Endothelial cell of umbilical vein (primary cell): ENCODE data around the gene C12orf43. TPM values are rescaled to one million over a fixed set of nuclear protein-coding genes. Genes with fewer than 3 reads are reported as not detected.

Experiments used
- BruUV-seq: library from RNA; stranded (reverse); fragments of 400-500 nt; replicated peaks from 2 replicates; lab custom pipeline; 2021; lab: Mats Ljungman, UMichigan
- CTCF ChIA-PET: fragments of 300-600, 350-600 bp; sonication (Branson Sonifier 250); formaldehyde crosslinking; loops from one replicate; lab custom pipeline; 2021; ENCODE audit warnings: antibody characterized with exemption, inconsistent platforms; lab: Charles Lee
- POLR2A ChIA-PET: fragments of 300-600, 350-600 bp; sonication (Branson Sonifier 250); formaldehyde crosslinking; loops from one replicate; lab custom pipeline; 2021; ENCODE audit warnings: antibody characterized with exemption, inconsistent platforms; lab: Charles Lee
- DNase-seq: peaks from one replicate; pipeline ENCODE4 v3.0.0-alpha.2; 2011; ENCODE audit warnings: low read depth, low spot score
- FAIRE-seq: peaks from 2 replicates; lab custom pipeline; 2011; peaks lifted over from hg19 to GRCh38; lab: Jason Lieb, UNC
- H2AFZ ChIP-seq: 2 replicates; pipeline ENCODE4 v1.6.0; 2012; ENCODE audit warnings: low read depth, low read length, control low read depth, inconsistent platforms
- H3K27ac ChIP-seq: 2 replicates; pipeline ENCODE4 v1.5.1; 2011; ENCODE audit warnings: low read depth, mild to moderate bottlenecking, control low read depth, low read length, moderate library complexity; ENCODE audit not compliant: insufficient read depth
- H3K27me3 ChIP-seq, 2 experiments: 2 replicates each; pipeline versions ENCODE4 v1.6.0 to v1.6.1; 2011; ENCODE audit warnings: low read length in 2 of 2, mixed read lengths in 1 of 2; ENCODE audit not compliant: control insufficient read depth in 2 of 2, insufficient read depth in 2 of 2
- H3K36me3 ChIP-seq, 2 experiments: 2 replicates in 1 of 2; 3 replicates in 1 of 2; pipeline ENCODE4 v1.5.1; 2011; ENCODE audit warnings: low read length in 2 of 2, mild to moderate bottlenecking in 1 of 2, moderate library complexity in 1 of 2; ENCODE audit not compliant: control insufficient read depth in 2 of 2, insufficient read depth in 2 of 2; ENCODE audit errors: extremely low read depth in 1 of 2
- H3K4me1 ChIP-seq: 3 replicates; pipeline ENCODE4 v1.5.1; 2011; ENCODE audit warnings: mild to moderate bottlenecking, low read length; ENCODE audit not compliant: control insufficient read depth, insufficient read depth; ENCODE audit errors: extremely low read depth
- H3K4me2 ChIP-seq: 2 replicates; pipeline ENCODE4 v1.6.1; 2011; ENCODE audit warnings: low read length, control low read depth, mixed read lengths; ENCODE audit not compliant: insufficient read depth
- H3K4me3 ChIP-seq, 3 experiments: fragments of 200-600 bp in 1 of 3; sonication (generic), shearing (Covaris generic) in 1 of 3; replicated peaks in 1 of 3; 2 replicates each; pipeline ENCODE4 v1.5.1; 2011 to 2016; ENCODE audit warnings: control low read depth in 3 of 3, low read length in 3 of 3, mild to moderate bottlenecking in 2 of 3, inconsistent platforms in 1 of 3, low read depth in 1 of 3, moderate library complexity in 1 of 3; ENCODE audit not compliant: insufficient read depth in 1 of 3
- H3K79me2 ChIP-seq: 2 replicates; pipeline ENCODE4 v1.6.0; 2012; ENCODE audit warnings: low read length, inconsistent platforms; ENCODE audit not compliant: control insufficient read depth, insufficient read depth
- H3K9ac ChIP-seq: replicated peaks from 2 replicates; pipeline ENCODE3; 2011; ENCODE audit warnings: low read length, control low read depth; ENCODE audit not compliant: insufficient read depth; ENCODE audit errors: extremely low read depth
- H3K9me1 ChIP-seq: replicated peaks from 3 replicates; pipeline ENCODE4 v1.6.0; 2011; ENCODE audit warnings: mild to moderate bottlenecking, low read length; ENCODE audit not compliant: control insufficient read depth, insufficient read depth; ENCODE audit errors: extremely low read depth
- H3K9me3 ChIP-seq: replicated peaks from 2 replicates; pipeline ENCODE4 v1.5.1; 2012; ENCODE audit warnings: low read length, inconsistent platforms; ENCODE audit not compliant: control insufficient read depth, insufficient read depth
- H4K20me1 ChIP-seq: replicated peaks from 2 replicates; pipeline ENCODE3; 2011; ENCODE audit warnings: mild to moderate bottlenecking, low read length; ENCODE audit not compliant: control insufficient read depth, insufficient read depth; ENCODE audit errors: extremely low read depth
- EZH2 ChIP-seq: IDR thresholded peaks from 2 replicates; pipeline ENCODE4 v1.6.1; 2012; ENCODE audit warnings: borderline replicate concordance, low read depth, mild to moderate bottlenecking, moderate library complexity, low read length, inconsistent platforms; ENCODE audit not compliant: severe bottlenecking
- FOS ChIP-seq: IDR thresholded peaks from 2 replicates; pipeline ENCODE4 v1.6.1; 2011; ENCODE audit warnings: mild to moderate bottlenecking, low read length, moderate library complexity, borderline replicate concordance; ENCODE audit not compliant: insufficient read depth
- GATA2 ChIP-seq: IDR thresholded peaks from 2 replicates; pipeline ENCODE4 v1.7.0; 2011; ENCODE audit warnings: low read depth, mild to moderate bottlenecking, moderate library complexity, mixed read lengths, low read length; ENCODE audit not compliant: insufficient read length, insufficient read depth
- MYC ChIP-seq: IDR thresholded peaks from one replicate; pipeline ENCODE4 v1.6.1; 2011; ENCODE audit warnings: mild to moderate bottlenecking, low read depth, low read length
- POLR2A ChIP-seq: IDR thresholded peaks from 2 replicates; pipeline ENCODE4 v1.6.1; 2012; ENCODE audit warnings: low read depth, mild to moderate bottlenecking, control low read depth, low read length
- POLR2AphosphoS5 ChIP-seq: IDR thresholded peaks from 2 replicates; pipeline ENCODE4 v1.6.1; 2012; ENCODE audit warnings: low read depth, mild to moderate bottlenecking, control low read depth, low read length, moderate library complexity; ENCODE audit not compliant: insufficient read depth
- dilution Hi-C: fragments of 300-500 bp; cut with MboI; formaldehyde crosslinking; loops from one replicate; pipeline ENCODE4 v1.15.0; 2019; ENCODE audit warnings: low sequenced_read_pairs; ENCODE audit not compliant: extremely low pct_ligation_motif_present
- intact Hi-C: fragments of 100-400 bp; cut with micrococcal nuclease; formaldehyde crosslinking; loops from one replicate; pipeline ENCODE4 v1.10.0; 2022
- polyA plus RNA-seq, 4 experiments: library from polyadenylated mRNA; depleted of rRNA in 3 of 4; stranded (reverse) in 3 of 4; unstranded in 1 of 4; fragments of >200 nt; gene quantifications; 2 replicates each; pipeline versions ENCODE4 v1.2.1 to v1.2.3, GENCODE V29; 2011 to 2012; ENCODE audit warnings: missing spikeins in 1 of 4
- total RNA-seq: library from RNA; stranded (reverse); gene quantifications from 2 replicates; pipeline ENCODE4 v1.2.3, GENCODE V29; 2021
- TF ChIP-seq, protein P1 (sequence below), 2 donors: IDR thresholded peaks; 1 replicate in 1 of 2; 2 replicates in 1 of 2; pipeline ENCODE4 v1.5.1; 2011; ENCODE audit warnings: low read length in 2 of 2, mild to moderate bottlenecking in 2 of 2, moderate library complexity in 2 of 2, control low read depth in 1 of 2, inconsistent platforms in 1 of 2, low read depth in 1 of 2; ENCODE audit not compliant: insufficient read depth in 1 of 2; ENCODE audit errors: extremely low read depth in 1 of 2
- TF ChIP-seq, protein P2 (sequence below): IDR thresholded peaks from 2 replicates; pipeline ENCODE4 v1.6.1; 2011; ENCODE audit not compliant: insufficient read depth, insufficient read length

Gene C12orf43
- total and polyA plus RNA-seq, 2 donors (not counting 3 experiments of a cell fraction or from before 2014, with no cell fraction given): 12.3 to 24.7 TPM

DNA sequence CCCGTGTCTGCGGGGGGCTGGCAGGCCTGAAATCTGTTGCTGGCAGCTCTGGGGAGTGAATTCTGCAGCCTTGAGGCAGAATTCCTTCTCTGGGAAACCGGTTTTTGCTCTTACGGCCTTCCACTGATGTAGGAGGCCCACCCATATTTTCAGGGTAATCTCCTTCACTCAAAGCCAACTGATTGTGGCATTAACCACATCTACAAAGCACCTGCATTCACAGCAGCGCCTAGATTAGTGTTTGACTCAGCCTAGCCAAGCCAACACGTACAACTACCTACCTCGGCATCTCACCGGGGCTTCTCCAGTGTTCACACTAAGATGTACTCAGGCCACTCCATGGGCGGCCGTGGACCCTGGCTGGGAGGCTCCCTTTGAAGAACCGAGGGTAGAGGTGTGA, 15.8 kb downstream of the C12orf43 start:
- Histone ChIP-seq H3K27me3 (no peaks in the 10 kb centered on the region), H3K9me3 (no peaks in the 10 kb centered on the region), H3K9me1 (no peaks in the 10 kb centered on the region), H3K4me2 (no peak overlapping the region), H2AFZ (no peak overlapping the region), H3K4me3 (no peak overlapping the region), H3K9ac (no peak overlapping the region), H3K79me2 (no peaks in the 10 kb centered on the region), H3K4me1 (no peaks in the 10 kb centered on the region), H3K36me3 (peaks cover 3 to 15% of the 10 kb centered on the region in 2 experiments), H3K27ac (no peak overlapping the region), H4K20me1 (no peaks in the 10 kb centered on the region)
- FAIRE-seq: no peak
- ChIA-PET CTCF (interaction anchor here (1.2 kb wide), 1 partner anchor 59 kb away, joined by 5 read pairs; no protein-coding TSS in a partner anchor), POLR2A (no interaction called here)
- BruUV-seq: no TSS peak
- intact Hi-C loops (no loop called here), dilution Hi-C loops (no loop called here)
- TF ChIP-seq MYC (no peak), POLR2A (no peak), FOS (no peak)
- no peak for DNase-seq

DNA sequence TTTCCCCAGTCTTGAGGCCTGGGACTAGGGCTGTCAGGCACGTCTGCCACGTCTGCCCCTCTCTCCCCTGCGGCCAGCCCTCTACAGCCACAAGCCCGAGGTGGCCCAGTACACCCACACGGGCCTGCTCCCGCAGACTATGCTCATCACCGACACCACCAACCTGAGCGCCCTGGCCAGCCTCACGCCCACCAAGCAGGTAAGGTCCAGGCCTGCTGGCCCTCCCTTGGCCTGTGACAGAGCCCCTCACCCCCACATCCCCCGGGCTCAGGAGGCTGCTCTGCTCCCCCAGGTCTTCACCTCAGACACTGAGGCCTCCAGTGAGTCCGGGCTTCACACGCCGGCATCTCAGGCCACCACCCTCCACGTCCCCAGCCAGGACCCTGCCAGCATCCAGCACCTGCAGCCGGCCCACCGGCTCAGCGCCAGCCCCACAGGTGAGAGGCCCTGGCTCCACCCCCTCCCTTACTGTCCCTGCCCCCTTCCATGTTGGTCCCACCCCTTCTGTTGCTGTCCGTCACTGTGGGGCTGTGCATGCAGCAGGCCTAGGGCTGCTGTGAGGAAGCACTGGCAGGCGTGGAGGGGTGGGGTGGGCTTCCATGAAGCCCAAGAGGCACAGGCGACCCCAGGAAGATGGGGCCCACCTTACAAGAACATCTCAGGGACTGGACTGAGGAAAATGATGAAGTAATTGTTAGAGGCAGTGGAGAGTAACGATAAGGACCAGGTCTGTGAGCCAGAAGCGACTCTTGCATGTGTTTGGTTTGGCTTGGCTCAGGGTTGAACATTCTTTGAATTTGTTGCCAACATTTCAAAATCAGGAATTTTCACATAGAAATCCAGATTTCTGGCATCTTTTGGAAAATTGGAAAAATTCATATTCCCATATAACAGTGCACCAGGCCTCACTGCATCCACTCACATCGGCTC, 16.8 kb downstream of the C12orf43 start:
- ChIA-PET POLR2A (no interaction called here), CTCF (no interaction called here)
- TF ChIP-seq, protein P1, sequence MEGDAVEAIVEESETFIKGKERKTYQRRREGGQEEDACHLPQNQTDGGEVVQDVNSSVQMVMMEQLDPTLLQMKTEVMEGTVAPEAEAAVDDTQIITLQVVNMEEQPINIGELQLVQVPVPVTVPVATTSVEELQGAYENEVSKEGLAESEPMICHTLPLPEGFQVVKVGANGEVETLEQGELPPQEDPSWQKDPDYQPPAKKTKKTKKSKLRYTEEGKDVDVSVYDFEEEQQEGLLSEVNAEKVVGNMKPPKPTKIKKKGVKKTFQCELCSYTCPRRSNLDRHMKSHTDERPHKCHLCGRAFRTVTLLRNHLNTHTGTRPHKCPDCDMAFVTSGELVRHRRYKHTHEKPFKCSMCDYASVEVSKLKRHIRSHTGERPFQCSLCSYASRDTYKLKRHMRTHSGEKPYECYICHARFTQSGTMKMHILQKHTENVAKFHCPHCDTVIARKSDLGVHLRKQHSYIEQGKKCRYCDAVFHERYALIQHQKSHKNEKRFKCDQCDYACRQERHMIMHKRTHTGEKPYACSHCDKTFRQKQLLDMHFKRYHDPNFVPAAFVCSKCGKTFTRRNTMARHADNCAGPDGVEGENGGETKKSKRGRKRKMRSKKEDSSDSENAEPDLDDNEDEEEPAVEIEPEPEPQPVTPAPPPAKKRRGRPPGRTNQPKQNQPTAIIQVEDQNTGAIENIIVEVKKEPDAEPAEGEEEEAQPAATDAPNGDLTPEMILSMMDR (IDR thresholded peaks at IDR 0.05; ENCODE audit: extremely low read depth in 1 of 2, insufficient read depth in 1 of 2, low read depth in 1 of 2, low read length in 2 of 2): no peak
- no peak for TF ChIP-seq GATA2
- no peak for TF ChIP-seq EZH2
- TF ChIP-seq, protein P2, sequence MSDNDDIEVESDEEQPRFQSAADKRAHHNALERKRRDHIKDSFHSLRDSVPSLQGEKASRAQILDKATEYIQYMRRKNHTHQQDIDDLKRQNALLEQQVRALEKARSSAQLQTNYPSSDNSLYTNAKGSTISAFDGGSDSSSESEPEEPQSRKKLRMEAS: no peak
- no peak for TF ChIP-seq POLR2AphosphoS5
- no peak for TF ChIP-seq MYC

More for the DNA sequence above, 16.8 kb downstream of the C12orf43 start:
- no peak overlapping the region for H3K9ac ChIP-seq
- no peak overlapping the region for H2AFZ ChIP-seq
- peaks cover 3 to 11% of the 10 kb centered on the region in 2 experiments for H3K36me3 ChIP-seq
- H3K27ac ChIP-seq: no peak overlapping the region
- H3K27me3 ChIP-seq: no peaks in the 10 kb centered on the region
- intact Hi-C loops: no loop called here
- no peaks in the 10 kb centered on the region for H3K4me1 ChIP-seq
- no peak overlapping the region for H3K4me3 ChIP-seq
- H3K9me1 ChIP-seq: no peaks in the 10 kb centered on the region
- no peaks in the 10 kb centered on the region for H4K20me1 ChIP-seq
- FAIRE-seq (no peak), DNase-seq (no peak)
- no peaks in the 10 kb centered on the region for H3K9me3 ChIP-seq
- dilution Hi-C loops: no loop called here
- BruUV-seq: no TSS peak
- H3K79me2 ChIP-seq: no peaks in the 10 kb centered on the region
- no peak overlapping the region for H3K4me2 ChIP-seq
